ENCODE results near the gene FKBP3. TPM values are rescaled to one million over a fixed set of nuclear protein-coding genes. Genes with fewer than 3 reads are reported as not detected.
"Not testable (repeated sequence)": the region's sequence is repeated elsewhere in the genome, so short reads cannot be mapped to it uniquely, and the experiment has no call there.

Gene FKBP3
- total RNA-seq, 1 donor from 2014 or later: 50.2 TPM

DNA sequence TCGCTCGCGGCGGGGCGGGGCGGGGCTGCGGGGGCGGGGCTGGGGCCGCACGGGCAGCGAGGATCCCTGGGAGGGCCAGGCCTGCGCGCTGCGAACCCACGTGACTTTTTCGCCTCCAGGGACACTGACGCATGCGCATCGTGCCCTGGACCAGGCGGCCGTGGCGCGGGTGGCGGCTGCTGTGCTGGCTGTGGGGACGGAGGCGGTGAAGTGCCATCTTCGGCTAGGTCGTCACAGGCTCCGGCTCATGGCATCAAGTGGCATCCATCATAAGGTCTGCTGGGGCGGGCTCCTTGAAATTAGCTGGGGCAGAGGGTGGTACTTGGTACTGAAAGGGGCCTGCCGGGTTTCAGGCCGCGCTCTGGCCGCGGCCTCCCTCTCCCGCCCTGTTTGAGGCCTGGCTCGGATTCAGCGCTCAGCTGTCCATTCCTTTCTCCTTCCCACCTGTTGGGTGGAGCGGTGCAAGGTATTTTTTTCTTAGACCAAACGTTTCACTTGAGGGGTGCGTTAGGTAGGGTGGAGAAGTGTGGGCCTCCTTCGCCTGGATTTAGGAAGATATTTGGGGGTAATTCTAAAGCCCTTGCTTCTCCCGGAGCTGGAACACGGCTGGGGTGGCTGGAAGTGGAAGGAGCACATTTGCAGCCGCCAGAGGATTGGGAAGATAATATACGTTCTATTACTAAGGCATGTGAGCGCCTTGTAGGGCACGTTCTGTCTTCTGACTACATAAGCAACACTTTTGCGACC lies 50.1 kb downstream of the FKBP3 start, which contains the start of gene PRPF39:
Gene PRPF39, plus strand, starts transcription at position 141 of the 747 bp plus-strand sequence. CDS start 11,124 bp downstream, outside the sequence.
- peak; percentile 99 for DNase-seq (ENCODE audit: extremely low spot score, unreplicated experiment)
- Mint-ChIP-seq H3K9me3 (ENCODE audit: unreplicated experiment) (no peaks in the 10 kb centered on the region), H3K27me3 (ENCODE audit: unreplicated experiment) (no peaks in the 10 kb centered on the region), H3K36me3 (ENCODE audit: unreplicated experiment) (peaks cover 9% of the 10 kb centered on the region), H3K4me3 (ENCODE audit: unreplicated experiment) (peak within 1 kb of the TSS; percentile 97), H3K4me1 (ENCODE audit: unreplicated experiment) (peaks cover 42% of the 10 kb centered on the region), H3K27ac (ENCODE audit: unreplicated experiment) (peak within 1 kb of the TSS; percentile 97)
- TF ChIP-seq, protein P1, sequence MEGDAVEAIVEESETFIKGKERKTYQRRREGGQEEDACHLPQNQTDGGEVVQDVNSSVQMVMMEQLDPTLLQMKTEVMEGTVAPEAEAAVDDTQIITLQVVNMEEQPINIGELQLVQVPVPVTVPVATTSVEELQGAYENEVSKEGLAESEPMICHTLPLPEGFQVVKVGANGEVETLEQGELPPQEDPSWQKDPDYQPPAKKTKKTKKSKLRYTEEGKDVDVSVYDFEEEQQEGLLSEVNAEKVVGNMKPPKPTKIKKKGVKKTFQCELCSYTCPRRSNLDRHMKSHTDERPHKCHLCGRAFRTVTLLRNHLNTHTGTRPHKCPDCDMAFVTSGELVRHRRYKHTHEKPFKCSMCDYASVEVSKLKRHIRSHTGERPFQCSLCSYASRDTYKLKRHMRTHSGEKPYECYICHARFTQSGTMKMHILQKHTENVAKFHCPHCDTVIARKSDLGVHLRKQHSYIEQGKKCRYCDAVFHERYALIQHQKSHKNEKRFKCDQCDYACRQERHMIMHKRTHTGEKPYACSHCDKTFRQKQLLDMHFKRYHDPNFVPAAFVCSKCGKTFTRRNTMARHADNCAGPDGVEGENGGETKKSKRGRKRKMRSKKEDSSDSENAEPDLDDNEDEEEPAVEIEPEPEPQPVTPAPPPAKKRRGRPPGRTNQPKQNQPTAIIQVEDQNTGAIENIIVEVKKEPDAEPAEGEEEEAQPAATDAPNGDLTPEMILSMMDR (IDR thresholded peaks at IDR 0.05): no peak

DNA sequence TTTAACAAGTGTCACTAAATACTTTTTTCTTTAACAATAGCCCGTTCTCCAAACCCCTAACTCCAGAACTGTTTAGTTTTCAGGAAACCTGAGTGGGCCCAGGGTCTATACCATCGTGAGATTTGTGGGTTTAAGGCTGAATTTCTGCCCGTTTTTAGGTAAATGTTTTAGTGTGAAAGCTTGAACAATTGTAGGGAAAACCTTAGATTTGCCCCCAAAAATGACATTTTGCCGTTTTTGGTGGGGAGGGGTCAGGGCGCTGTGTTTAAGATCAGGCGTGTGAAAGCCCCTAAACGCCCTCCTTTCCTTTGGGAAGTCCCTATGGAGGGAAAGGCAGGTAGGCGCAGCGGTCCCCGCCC lies 50.7 kb downstream of the FKBP3 start:
- H3K36me3 Mint-ChIP-seq (ENCODE audit: unreplicated experiment): peaks cover 9% of the 10 kb centered on the region
- H3K27me3 Mint-ChIP-seq (ENCODE audit: unreplicated experiment): no peaks in the 10 kb centered on the region
- H3K27ac Mint-ChIP-seq (ENCODE audit: unreplicated experiment): peak overlapping the region; percentile 55
- no peak for DNase-seq (ENCODE audit: extremely low spot score, unreplicated experiment)
- TF ChIP-seq, protein P1 (IDR thresholded peaks at IDR 0.05): no peak
- H3K4me3 Mint-ChIP-seq (ENCODE audit: unreplicated experiment): peak overlapping the region; percentile 97
- peaks cover 39% of the 10 kb centered on the region for H3K4me1 Mint-ChIP-seq (ENCODE audit: unreplicated experiment)
- H3K9me3 Mint-ChIP-seq (ENCODE audit: unreplicated experiment): no peaks in the 10 kb centered on the region

DNA sequence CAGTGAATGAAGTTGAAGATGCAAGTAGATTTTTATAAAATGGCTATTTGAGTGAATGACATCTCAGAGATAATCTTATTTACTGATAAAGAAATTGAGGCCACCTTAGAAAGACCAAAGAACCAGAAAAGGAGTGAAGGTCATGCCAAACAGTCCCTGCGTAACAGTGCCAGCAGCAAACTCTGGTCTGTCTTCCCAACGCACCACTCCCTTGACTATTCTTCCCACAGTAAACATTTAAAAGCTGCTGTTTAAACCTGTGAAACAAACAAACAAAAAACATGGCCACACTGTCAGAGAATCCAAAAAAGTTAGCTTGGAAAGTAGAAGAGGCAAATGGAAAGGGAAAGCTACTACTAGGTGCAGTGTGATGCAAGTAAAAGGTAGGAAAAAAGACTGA lies 51.9 kb downstream of the FKBP3 start:
- no peak for DNase-seq (ENCODE audit: extremely low spot score, unreplicated experiment)
- no peak overlapping the region for H3K4me3 Mint-ChIP-seq (ENCODE audit: unreplicated experiment)
- peaks cover 31% of the 10 kb centered on the region for H3K4me1 Mint-ChIP-seq (ENCODE audit: unreplicated experiment)
- TF ChIP-seq, protein P1 (IDR thresholded peaks at IDR 0.05): no peak
- H3K27me3 Mint-ChIP-seq (ENCODE audit: unreplicated experiment): no peaks in the 10 kb centered on the region
- peaks cover 9% of the 10 kb centered on the region for H3K36me3 Mint-ChIP-seq (ENCODE audit: unreplicated experiment)
- H3K27ac Mint-ChIP-seq (ENCODE audit: unreplicated experiment): no peak overlapping the region
- H3K9me3 Mint-ChIP-seq (ENCODE audit: unreplicated experiment): no peaks in the 10 kb centered on the region

DNA sequence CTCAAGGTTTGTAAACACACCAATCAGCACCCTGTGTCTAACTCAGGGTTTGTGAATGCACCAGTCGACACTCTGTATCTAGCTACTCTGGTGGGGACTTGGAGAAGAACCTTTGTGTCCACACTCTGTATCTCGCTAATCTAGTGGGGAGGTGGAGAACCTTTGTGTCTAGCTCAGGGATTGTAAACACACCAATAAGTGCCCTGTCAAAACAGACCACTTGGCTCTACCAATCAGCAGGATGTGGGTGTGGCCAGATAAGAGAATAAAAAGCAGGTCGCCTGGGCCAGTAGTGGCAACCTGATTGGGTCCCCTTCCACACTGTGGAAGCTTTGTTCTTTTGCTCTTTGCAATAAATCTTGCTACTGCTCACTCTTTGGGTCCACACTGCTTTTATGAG lies 53.2 kb downstream of the FKBP3 start:
- H3K36me3 Mint-ChIP-seq (ENCODE audit: unreplicated experiment); H3K4me3 Mint-ChIP-seq (ENCODE audit: unreplicated experiment); H3K27ac Mint-ChIP-seq (ENCODE audit: unreplicated experiment); DNase-seq (ENCODE audit: extremely low spot score, unreplicated experiment); H3K9me3 Mint-ChIP-seq (ENCODE audit: unreplicated experiment); H3K27me3 Mint-ChIP-seq (ENCODE audit: unreplicated experiment): not testable (repeated sequence)
- peaks cover 19% of the 10 kb centered on the region for H3K4me1 Mint-ChIP-seq (ENCODE audit: unreplicated experiment)

DNA sequence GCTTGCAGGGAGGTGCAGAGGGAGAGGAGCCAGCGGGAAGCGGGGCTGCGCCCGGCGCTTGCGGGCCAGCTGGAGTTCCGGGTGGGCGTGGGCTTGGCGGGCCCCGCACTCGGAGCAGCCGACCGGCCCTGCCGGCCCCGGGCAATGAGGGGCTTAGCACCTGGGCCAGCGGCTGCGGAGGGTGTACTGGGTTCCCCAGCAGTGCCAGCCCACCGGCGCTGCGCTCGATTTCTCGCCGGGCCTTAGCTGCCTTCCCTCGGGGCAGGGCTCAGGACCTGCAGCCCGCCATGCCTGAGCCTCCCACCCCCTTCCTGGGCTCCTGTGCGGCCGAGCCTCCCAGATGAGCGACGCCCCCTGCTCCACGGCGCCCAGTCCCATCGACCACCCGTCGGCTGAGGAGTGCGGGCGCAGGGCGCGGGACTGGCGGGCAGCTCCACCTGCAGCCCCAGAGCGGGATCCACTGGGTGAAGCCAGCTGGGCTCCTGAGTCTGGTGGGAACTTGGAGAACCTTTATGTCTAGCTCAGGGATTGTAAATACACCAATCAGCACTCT lies 53.8 kb downstream of the FKBP3 start:
- peaks cover 13% of the 10 kb centered on the region for H3K4me1 Mint-ChIP-seq (ENCODE audit: unreplicated experiment)
- not testable (repeated sequence) for H3K27ac Mint-ChIP-seq (ENCODE audit: unreplicated experiment); DNase-seq (ENCODE audit: extremely low spot score, unreplicated experiment); H3K9me3 Mint-ChIP-seq (ENCODE audit: unreplicated experiment); H3K27me3 Mint-ChIP-seq (ENCODE audit: unreplicated experiment); H3K36me3 Mint-ChIP-seq (ENCODE audit: unreplicated experiment); H3K4me3 Mint-ChIP-seq (ENCODE audit: unreplicated experiment)

DNA sequence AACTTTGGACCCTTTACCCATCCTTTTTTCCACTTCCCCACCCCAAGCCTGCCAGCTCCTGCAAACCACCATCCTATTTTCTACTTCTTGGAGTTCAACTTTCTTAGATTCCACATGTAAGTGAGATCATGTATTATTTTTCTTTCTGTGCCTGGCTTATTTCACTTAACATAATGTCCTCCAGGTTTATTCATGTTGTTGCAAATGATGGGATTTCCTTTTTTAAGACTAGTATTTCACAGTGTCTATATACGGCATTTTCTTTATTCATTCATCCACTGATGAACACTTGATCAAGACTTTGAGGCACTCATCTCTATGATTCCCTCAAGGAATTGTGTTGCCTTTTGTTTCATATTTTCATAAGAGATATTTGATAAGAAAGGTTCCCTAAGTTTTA lies 56.0 kb downstream of the FKBP3 start:
- no peak for DNase-seq (ENCODE audit: extremely low spot score, unreplicated experiment)
- no peak overlapping the region for H3K4me3 Mint-ChIP-seq (ENCODE audit: unreplicated experiment)
- H3K4me1 Mint-ChIP-seq (ENCODE audit: unreplicated experiment): peaks cover 2% of the 10 kb centered on the region
- TF ChIP-seq, protein P1 (IDR thresholded peaks at IDR 0.05): no peak
- no peaks in the 10 kb centered on the region for H3K27me3 Mint-ChIP-seq (ENCODE audit: unreplicated experiment)
- H3K27ac Mint-ChIP-seq (ENCODE audit: unreplicated experiment): no peak overlapping the region
- peaks cover 5% of the 10 kb centered on the region for H3K36me3 Mint-ChIP-seq (ENCODE audit: unreplicated experiment)
- H3K9me3 Mint-ChIP-seq (ENCODE audit: unreplicated experiment): no peaks in the 10 kb centered on the region

All from osteocyte (in vitro differentiated cells).